Prostate gland (tissue), 2 donors: ENCODE measurements around the gene KIF2C. TPM values are rescaled to one million over a fixed set of nuclear protein-coding genes. Genes with fewer than 3 reads are reported as not detected.

Experiments
- DNase-seq: peaks from one replicate; pipeline ENCODE4 v3.0.0-alpha.2; 2019; ENCODE audit warnings: low spot score
- H3K27ac ChIP-seq, 2 donors: fragments of 200-600 bp; sonication (generic); 2 replicates each; pipeline ENCODE4 v1.5.1; 2017 to 2019
- H3K27me3 ChIP-seq: fragments of 200-600 bp; sonication (generic); replicated peaks from 2 replicates; pipeline ENCODE4 v1.5.1; 2019; ENCODE audit not compliant: insufficient read depth
- H3K36me3 ChIP-seq, 2 donors: fragments of 200-600 bp; sonication (generic); 1 replicate in 1 of 2; 2 replicates in 1 of 2; pipeline versions ENCODE4 v1.5.1 to v1.8.1; 2017 to 2019
- H3K4me1 ChIP-seq: fragments of 200-600 bp; sonication (generic); replicated peaks from 2 replicates; pipeline ENCODE4 v1.5.1; 2019
- H3K4me3 ChIP-seq, 2 donors: fragments of 200-600 bp; sonication (generic); 2 replicates each; pipeline ENCODE4 v1.5.1; 2017 to 2019
- H3K9me3 ChIP-seq: fragments of 200-600 bp; sonication (generic); 2 replicates; pipeline ENCODE4 v1.5.1; 2017
- POLR2A ChIP-seq: fragments of 450-650 bp; IDR thresholded peaks from one replicate; pipeline ENCODE4 v1.6.1; 2016; ENCODE audit warnings: antibody characterized with exemption, mild to moderate bottlenecking
- POLR2AphosphoS5 ChIP-seq: sonication (generic); formaldehyde crosslinking; IDR thresholded peaks from one replicate; pipeline ENCODE4 v1.6.1; 2017; ENCODE audit warnings: antibody characterized with exemption
- WGBS: methylation state at CpG from one replicate; pipeline ENCODE4 v1.1.5; 2018; 5-methylcytosine and 5-hydroxymethylcytosine counted together
- intact Hi-C: fragments of 100-400 bp; cut with DNase I; formaldehyde crosslinking; loops from one replicate; pipeline ENCODE4 v1.14.2; 2022
- total RNA-seq, 2 donors: library from RNA; depleted of rRNA; stranded (reverse); fragments of >200 nt; gene quantifications; one replicate each; pipeline ENCODE4 v1.1.0, GENCODE V29; 2016
- TF ChIP-seq, protein P1 (sequence below), 4 experiments: fragments of 200-600 bp in 2 of 4; fragments of 450-650 bp in 2 of 4; sonication (generic) in 2 of 4; IDR thresholded peaks; 1 replicate in 3 of 4; 2 replicates in 1 of 4; pipeline ENCODE4 v1.5.1; 2016 to 2019; ENCODE audit warnings: antibody characterized with exemption in 4 of 4, mild to moderate bottlenecking in 2 of 4, moderate library complexity in 2 of 4

The KIF2C gene
- total RNA-seq, 2 donors from 2014 or later, result 3.5 to 13.2 TPM

DNA sequence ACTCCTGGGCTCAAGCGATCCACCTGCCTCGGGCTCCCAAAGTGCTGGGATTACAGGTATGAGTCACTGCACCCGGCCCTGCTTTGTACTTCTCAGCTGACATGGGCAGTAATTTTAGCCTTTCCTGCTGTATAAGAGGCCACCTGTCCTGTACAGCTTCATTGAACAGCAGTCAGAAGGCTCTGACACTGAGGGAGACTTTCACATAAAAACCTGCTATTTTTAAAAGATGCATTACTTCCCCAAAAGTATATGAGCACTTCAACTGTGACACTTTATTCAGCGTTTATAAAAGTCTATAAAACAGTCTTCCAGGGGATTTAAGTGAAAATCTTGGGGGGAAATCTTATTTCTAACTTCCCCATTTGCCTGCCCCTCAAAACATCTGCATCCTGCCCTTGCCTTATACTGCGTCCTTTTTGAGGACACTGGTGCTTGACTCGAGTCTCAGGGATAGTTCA is 26.3 kb upstream of the KIF2C start:
- Histone ChIP-seq H3K27me3 (no peaks in the 10 kb centered on the region), H3K36me3 (no peaks in the 10 kb centered on the region), H3K9me3 (no peaks in the 10 kb centered on the region), H3K4me3 (no peak overlapping the region), H3K27ac (no peak overlapping the region), H3K4me1 (no peaks in the 10 kb centered on the region)
- intact Hi-C loops, result no loop called here
- no peak for TF ChIP-seq POLR2A
- TF ChIP-seq, protein P1, sequence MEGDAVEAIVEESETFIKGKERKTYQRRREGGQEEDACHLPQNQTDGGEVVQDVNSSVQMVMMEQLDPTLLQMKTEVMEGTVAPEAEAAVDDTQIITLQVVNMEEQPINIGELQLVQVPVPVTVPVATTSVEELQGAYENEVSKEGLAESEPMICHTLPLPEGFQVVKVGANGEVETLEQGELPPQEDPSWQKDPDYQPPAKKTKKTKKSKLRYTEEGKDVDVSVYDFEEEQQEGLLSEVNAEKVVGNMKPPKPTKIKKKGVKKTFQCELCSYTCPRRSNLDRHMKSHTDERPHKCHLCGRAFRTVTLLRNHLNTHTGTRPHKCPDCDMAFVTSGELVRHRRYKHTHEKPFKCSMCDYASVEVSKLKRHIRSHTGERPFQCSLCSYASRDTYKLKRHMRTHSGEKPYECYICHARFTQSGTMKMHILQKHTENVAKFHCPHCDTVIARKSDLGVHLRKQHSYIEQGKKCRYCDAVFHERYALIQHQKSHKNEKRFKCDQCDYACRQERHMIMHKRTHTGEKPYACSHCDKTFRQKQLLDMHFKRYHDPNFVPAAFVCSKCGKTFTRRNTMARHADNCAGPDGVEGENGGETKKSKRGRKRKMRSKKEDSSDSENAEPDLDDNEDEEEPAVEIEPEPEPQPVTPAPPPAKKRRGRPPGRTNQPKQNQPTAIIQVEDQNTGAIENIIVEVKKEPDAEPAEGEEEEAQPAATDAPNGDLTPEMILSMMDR (IDR thresholded peaks at IDR 0.05), result no peak
- TF ChIP-seq POLR2AphosphoS5, result no peak
- no peak for DNase-seq
- WGBS, result 24% methylated on average over 6 of the region's 6 CpGs

DNA sequence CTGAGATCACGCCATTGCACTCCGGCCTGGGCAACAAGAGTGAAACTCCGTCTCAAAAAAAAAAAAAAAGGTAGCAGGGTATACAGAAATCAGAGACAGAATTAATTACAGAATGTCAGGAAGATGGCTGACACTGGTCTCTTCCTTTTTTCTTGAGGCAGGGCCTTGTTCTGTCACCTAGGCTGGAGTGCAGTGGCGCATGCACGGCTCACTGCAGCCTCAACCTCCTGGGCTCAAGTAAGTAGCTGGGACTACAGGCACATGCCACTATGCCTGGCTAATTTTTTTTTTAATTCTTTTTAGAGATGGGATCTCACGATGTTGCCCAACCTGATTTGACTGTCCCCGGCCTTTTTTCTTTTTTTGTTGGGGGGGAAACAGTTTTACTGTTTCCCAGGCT is 25.1 kb upstream of the KIF2C start:
- no peak overlapping the region for H3K27ac ChIP-seq
- H3K9me3 ChIP-seq, result no peaks in the 10 kb centered on the region
- no peaks in the 10 kb centered on the region for H3K4me1 ChIP-seq
- intact Hi-C loops, result no loop called here
- 85% methylated on average over 7 of the region's 7 CpGs for WGBS
- TF ChIP-seq, protein P1 (IDR thresholded peaks at IDR 0.05), result no peak
- no peak for TF ChIP-seq POLR2A
- no peaks in the 10 kb centered on the region for H3K27me3 ChIP-seq
- DNase-seq, result no peak
- H3K4me3 ChIP-seq, result no peak overlapping the region
- H3K36me3 ChIP-seq, result no peaks in the 10 kb centered on the region

DNA sequence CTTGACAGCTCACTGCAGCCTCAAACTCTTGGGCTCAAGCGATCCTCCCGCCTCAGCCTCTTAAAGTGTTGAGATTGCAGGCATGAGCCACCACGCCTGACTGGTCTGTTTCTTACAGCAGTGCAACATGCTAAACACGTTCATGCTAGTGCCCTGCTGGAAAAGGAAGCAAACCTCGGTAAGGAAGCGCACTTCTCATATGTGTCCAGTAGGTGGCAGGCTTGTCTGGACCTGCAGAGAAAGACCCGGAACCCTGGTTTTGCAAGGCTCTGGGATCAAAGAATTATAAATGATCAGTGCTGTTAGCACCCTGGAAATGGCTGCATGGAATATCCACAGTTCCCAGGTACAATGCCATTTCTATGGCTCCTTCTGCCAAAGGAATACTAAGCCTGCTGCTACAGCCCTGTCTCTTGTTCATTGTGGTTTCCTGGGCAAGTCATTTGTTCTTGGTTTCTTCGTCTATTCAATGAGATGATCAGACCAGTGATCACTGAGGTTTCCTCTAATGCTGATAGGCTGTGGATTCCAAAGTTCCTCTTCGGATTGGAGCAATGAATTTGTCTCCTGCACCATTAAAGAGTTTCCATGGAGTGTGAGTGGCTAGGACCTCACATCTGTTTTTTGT is 24.6 kb upstream of the KIF2C start:
- H3K4me3 ChIP-seq, result no peak overlapping the region
- WGBS, result 16% methylated on average over 9 of the region's 9 CpGs
- no peak for TF ChIP-seq POLR2A
- TF ChIP-seq, protein P1 (IDR thresholded peaks at IDR 0.05), result peak; percentile 55 to 75 (median 66)
- peak; percentile 57 for TF ChIP-seq POLR2AphosphoS5
- no peak overlapping the region for H3K27ac ChIP-seq
- intact Hi-C loops, result no loop called here
- DNase-seq, result peak; percentile 61
- no peaks in the 10 kb centered on the region for H3K27me3 ChIP-seq
- H3K9me3 ChIP-seq, result no peaks in the 10 kb centered on the region
- H3K36me3 ChIP-seq, result no peaks in the 10 kb centered on the region
- H3K4me1 ChIP-seq, result no peaks in the 10 kb centered on the region

DNA sequence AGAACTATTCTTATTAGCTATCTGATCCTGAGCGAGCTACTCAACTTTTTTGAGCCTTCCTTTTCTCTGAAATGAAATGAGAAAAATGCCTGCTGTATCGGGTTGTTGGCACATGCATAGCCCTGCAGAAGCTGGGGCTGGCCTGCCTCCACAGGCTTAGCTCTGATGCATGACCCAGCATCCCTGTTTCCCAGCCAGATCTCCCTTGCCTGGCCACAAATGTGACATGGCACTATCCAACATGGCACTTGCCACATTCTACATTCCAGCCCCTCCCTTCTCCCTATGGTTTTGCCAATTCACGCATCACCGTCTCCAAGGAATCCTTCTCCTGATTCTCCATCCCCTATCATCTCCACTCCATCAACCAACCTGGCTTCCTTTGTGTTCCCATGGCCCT is 22.5 kb upstream of the KIF2C start:
- intact Hi-C loops, result no loop called here
- no peaks in the 10 kb centered on the region for H3K27me3 ChIP-seq
- WGBS, result 84% methylated on average over 4 of the region's 4 CpGs

DNA sequence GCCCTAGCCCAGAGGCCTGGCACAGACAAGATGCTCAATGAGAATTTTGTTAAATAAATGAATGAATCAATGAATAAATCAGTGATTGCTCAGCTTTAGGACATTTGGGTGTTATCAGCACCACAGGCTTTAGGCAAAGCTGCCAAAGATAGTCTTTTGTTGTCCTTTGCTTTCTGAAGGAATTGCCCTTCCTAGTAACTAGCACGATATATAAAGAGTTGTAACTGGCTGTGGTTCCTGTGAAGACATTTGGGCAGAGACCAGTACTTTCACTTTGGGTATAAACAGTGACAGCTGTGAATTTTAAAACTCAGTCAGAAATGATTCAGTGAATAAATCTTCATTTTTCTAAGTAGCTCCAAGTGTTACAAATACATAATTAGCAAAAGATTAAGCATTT is 22.0 kb upstream of the KIF2C start:
- DNase-seq, result no peak
- H3K27ac ChIP-seq, result no peak overlapping the region
- no peaks in the 10 kb centered on the region for H3K36me3 ChIP-seq
- H3K27me3 ChIP-seq, result no peaks in the 10 kb centered on the region
- no peaks in the 10 kb centered on the region for H3K9me3 ChIP-seq
- H3K4me3 ChIP-seq, result no peak overlapping the region
- intact Hi-C loops, result no loop called here
- 50% methylated on average over 1 of the region's 1 CpG for WGBS
- no peaks in the 10 kb centered on the region for H3K4me1 ChIP-seq
- TF ChIP-seq POLR2AphosphoS5, result no peak
- TF ChIP-seq, protein P1 (IDR thresholded peaks at IDR 0.05), result no peak
- TF ChIP-seq POLR2A, result no peak

More for the DNA sequence above, 22.5 kb upstream of the KIF2C start:
- H3K4me3 ChIP-seq, result no peak overlapping the region
- H3K9me3 ChIP-seq, result no peaks in the 10 kb centered on the region
- H3K27ac ChIP-seq, result no peak overlapping the region
- TF ChIP-seq, protein P1 (IDR thresholded peaks at IDR 0.05), result no peak
- TF ChIP-seq POLR2AphosphoS5, result no peak
- no peak for TF ChIP-seq POLR2A
- no peak for DNase-seq
- no peaks in the 10 kb centered on the region for H3K4me1 ChIP-seq
- H3K36me3 ChIP-seq, result no peaks in the 10 kb centered on the region
